ENCODE results near the gene CHST11.

Gene CHST11

DNA sequence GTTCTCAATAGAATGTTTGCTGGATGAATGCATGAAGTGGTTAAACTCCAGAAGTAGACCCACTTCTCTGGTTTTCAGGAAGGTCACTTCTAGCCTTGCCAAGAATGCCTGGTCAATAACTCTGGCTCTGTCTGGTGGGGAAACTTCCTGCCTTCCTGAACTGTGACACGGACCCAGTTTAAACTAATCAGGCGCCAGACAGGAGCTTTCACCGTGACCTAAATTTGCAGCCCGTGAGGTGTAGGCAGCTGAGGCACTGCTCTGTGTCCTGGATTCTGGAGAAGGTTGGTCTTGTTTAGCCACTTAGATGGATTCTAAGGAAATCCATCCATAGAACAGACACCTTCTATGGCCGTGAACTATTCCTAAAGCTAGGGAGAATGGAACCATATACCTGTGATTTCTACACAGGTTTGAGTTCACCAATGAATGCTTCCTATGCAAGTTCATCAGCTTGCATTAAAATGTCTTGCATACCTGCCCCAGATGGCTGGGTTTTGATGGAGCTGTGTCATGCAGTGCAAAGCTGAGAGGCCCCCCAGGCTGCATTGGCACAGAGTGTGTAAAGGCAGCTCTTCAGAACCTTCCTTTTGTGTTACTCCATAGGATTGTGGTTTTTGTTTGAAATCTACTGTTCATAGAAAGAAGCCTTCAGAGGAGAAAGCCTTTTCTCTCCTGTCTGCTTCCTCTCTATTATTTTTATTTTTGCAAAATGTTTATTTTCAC lies 4.4 kb downstream of the CHST11 start:
- peak; percentile 32 for DNase-seq

DNA sequence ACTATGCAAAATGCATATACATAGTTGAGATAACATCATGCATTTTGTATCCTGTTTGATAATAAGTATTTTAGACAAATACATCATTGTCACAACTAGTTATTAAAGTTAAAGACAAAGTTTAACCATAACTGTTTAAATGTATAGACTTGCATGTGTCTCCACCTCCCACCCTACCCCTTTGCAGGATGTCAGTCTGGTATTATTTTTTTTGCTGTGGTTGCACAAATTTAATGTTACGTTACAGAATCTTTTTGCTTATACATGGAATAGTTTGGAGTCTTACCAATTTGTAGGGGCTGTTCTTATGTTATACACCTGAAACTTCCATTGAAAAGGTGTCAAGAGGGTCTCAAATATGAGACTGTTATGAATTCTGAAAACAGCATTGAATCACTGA lies 5.6 kb downstream of the CHST11 start:
- DNase-seq = no peak

DNA sequence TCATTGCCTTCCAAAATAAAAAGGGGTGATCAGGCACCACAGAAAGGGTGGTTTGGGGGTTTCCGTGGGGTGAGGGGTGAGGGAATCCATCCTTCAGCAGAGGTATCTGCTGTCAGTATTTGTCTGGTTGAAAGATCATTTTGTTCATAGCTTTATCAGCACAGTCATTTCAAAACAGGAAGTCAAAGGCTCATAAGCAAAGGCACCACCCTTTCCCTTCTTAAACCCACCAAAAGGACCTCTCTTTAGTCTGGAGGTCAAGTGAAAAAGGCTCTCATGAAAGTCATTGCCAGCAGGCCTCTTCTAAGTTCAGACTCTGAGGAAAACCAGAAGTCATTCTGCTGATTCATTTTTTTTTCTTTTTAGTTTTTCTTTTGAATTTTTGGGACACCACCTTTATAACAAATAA lies 6.2 kb downstream of the CHST11 start:
- DNase-seq = no peak

DNA sequence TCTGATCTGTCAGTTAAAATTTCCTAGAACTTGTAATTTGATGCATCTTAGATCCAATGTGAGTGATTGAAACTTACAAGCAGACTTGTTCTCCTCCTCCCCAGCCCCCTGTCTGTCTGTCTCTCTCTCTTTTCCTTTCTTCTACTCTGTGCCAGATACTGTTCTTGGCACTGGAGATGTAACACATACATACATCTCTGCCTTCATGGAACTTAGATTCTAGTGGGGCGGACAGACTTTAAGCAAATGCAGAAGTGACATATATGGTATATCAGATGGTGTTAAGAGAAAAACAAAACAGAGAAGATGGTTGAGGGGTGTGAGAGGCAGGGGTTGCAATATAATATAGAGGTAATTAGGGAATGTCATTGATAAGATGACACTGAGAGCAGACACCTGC lies 6.6 kb downstream of the CHST11 start:
- no peak for DNase-seq

DNA sequence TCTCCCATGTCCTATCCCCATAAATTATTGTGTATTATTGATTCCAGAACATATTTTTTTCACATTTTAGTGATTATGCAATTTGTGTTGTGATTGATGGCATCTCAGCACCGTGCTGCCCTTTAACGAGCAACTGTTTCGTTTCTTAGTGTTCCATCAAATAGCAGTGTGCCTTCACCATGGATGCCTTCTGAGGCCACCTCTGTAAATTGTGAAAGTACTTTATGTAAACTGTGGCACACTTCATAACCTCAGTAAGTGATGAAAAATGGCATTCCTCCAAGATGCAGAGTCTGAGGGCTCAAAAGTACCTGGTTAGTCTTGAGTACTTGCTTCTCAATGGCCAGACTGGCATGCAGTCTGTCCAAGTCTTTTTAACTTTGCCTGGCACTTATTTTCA lies 8.2 kb downstream of the CHST11 start:
- DNase-seq = no peak

DNA sequence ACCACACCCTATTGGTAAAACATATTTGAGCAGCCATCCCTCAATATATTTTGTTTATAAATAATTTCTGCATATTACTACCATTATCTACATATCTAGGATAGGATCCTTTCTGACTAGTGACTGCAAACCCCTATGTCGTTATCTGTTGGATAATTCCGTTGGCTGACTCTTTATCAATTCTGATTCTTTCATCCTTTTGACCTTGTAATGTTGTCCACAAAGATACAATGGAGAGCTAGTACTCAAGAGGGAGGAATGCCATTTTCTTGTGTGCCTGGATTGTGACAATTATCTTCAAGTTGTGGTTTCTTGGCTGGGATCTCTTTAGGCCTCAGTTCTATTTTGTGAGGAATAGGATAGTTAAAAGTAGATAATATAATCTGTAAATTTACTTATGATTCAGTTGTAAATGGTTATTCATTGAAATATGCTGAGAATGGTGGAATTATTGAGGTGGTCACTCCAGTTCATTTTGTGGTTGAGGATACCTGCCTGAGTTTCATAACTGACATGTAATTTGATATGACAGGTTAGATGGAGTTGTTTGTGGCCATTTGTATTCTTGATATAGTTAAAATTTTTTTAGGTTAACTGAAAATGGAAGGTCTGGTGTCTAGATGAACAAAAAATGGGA lies 10.1 kb downstream of the CHST11 start:
- no peak for DNase-seq

DNA sequence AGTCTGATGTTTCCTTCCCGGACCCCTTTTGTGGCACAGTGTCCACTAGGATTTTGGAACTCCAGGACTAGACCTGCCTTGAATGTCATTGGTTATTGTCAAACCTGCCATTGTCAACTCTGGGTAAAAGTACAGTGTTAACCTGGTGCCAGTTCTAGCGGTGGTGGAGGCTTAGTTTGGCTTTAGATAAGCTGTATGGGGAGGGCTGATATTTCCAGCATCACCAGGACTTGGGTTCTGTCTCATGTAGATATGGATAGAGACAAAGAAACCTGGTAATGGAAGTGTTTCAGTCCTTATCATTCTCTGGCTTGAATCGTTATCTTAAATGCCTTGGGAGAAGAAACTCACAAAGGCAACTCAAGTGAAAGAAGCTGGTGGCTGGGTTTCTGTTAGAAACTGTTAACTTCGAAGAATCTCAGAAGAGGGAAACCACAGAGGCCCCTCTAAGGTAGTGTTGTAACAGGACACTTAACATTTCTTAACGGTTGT lies 10.6 kb downstream of the CHST11 start:
- DNase-seq = no peak

DNA sequence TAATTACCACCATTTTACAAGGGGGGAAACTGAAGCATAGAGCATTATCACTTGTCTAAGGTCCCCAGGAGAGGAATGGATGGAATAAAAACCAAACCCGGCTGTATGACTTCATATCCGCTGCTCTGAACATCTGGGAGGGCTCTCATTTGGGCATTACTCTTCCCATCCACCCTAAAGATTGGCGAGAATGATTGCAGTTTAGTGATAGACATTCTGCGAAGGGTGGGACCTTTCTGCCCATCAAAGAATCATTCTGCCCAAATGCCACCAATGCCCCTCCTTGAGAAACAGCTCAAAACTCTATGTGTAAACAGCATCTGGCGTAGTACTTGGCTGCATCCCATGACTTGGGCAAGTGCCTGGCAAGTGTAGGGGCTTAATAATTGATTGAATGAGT lies 11.6 kb downstream of the CHST11 start:
- DNase-seq = no peak

DNA sequence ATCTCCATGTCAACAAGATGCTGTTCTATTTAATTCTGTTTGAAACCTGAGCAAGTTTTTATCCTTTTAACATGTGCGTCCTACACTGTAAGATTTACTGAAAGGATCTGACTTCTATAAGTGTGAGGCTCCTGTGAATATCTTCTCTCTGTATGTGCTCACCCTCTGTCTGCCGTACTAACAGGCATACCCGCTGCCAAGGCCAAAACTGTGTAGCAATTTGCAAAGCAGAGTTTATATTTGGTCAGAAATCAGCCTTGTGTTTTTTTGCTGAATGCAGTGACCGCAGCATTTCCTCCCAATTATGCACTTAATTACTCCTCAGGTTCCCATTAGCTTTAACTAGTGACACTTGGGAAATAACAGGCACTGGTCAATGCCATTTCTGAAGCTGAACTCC lies 12.3 kb downstream of the CHST11 start:
- no peak for DNase-seq

DNA sequence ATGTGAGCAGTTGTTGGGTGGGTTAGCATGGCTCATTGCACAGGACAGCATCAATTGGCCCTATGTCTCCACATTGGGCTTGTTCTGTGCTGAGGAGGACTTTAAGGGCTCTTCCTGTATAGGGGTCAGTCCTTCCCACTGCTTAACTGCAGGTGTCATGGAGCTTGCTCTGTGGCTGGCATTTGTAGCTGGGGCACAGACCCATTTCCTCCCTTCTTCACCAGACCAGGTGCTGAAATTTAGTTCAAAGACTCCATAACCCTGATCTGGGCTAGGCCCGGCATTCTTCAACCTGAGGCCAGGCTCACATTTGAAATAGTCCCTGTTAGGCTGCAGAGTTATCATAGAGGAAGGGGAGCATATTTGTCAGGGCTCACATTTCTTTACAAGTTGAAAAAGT lies 12.8 kb downstream of the CHST11 start:
- DNase-seq = no peak

DNA sequence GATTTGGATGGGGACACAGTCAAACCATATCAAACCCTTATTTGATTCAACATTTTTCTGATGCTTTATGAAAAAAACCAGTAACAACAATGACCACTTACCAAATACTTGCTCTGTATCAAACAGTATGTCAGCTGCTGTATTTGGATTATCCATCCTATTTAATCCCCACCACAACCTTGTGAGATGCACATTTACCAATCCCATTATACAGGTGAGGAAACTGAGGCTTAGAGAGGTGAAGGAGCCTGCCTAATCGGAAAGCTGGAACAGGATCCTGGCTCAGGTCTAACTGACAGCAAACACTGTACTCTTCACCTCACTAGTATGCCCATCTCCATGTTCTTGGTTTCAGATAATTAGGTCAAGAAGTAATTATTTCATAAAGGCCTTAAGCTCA lies 13.8 kb downstream of the CHST11 start:
- no peak for DNase-seq

DNA sequence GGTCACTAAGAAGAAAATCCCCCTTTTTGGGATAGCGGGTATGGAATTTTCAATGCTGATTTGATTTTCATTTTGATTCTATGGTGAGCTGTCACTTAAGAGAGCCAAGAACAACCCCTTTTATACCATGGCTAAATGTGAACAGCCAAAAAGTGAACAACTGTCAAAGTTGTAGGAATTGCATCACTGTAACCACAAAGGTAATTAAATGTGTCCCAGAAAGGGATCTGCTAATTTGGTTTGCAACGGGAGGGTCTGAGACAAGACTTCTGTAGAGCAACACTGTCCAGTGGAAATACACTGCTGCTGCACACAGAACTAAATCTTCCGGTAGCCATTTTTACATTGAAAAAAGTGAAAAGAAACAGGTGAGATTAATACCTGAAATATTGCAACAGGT lies 14.6 kb downstream of the CHST11 start:
- DNase-seq = no peak

DNA sequence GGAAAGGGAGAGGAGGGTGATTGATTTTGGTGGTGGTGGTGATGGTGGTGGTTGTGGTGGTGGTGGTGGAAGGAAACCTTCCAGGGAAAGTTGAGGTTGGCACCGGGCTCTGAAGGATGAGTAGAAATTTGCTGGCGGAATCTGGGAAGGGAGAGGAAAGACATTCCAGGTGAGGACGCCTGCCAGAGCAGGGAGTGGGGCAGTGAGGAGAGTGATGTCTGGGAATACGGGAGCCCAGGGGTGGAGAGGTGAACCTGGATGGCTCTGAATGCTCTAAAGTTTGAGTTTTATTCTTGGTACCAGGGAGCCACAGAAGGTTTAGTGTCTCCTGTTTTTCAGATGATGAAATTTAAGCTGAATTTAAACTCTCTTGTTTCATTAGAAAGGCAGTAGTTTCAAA lies 16.0 kb downstream of the CHST11 start:
- DNase-seq = no peak

DNA sequence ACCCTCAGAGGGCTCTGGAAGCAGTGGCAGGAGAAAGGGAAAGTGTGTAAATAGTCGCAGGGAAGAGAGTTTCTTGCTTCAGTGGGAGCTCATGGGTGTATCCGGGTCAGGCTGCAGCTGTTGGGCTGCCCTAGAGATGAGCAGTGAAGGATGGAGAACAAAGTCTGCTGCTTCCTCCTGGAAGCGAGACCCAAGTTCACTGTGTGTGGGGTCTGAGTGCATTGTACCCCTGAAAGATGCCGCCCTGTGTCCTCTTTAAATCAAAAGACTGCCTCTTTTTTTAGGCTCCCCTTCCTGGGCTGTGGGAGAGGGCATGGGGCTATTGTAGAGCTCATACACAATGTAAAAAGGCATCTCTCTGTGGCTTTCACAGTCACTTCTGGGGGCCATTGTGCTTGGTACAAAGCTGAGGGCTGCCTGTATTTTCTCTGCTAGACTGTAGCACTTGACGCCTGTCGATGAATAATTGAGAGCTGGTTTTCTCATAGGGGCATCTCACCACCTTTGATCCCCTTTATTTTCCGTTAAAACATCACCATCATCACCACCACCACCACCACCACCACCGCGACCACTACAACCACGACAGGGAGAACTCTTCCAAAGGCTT lies 16.7 kb downstream of the CHST11 start:
- DNase-seq = no peak

DNA sequence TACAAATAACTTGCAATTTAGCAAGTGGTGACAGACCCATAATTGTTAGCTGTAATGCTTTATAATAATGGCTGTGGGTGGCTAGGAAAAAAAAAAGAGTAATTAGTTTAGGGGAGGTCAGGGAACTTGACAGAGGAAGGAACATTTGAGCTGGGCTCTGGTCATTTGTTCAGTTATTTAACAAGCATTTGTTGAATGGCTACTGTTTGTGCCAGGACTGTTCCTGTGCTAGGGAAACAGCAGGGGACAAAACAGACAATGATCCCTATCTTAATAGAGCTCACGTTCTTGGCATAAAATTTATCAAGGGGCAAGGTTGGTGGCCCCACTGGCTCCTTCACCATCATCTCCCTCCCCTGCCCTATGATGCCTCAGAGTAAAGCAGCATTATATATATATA lies 18.5 kb downstream of the CHST11 start:
- DNase-seq = no peak

DNA sequence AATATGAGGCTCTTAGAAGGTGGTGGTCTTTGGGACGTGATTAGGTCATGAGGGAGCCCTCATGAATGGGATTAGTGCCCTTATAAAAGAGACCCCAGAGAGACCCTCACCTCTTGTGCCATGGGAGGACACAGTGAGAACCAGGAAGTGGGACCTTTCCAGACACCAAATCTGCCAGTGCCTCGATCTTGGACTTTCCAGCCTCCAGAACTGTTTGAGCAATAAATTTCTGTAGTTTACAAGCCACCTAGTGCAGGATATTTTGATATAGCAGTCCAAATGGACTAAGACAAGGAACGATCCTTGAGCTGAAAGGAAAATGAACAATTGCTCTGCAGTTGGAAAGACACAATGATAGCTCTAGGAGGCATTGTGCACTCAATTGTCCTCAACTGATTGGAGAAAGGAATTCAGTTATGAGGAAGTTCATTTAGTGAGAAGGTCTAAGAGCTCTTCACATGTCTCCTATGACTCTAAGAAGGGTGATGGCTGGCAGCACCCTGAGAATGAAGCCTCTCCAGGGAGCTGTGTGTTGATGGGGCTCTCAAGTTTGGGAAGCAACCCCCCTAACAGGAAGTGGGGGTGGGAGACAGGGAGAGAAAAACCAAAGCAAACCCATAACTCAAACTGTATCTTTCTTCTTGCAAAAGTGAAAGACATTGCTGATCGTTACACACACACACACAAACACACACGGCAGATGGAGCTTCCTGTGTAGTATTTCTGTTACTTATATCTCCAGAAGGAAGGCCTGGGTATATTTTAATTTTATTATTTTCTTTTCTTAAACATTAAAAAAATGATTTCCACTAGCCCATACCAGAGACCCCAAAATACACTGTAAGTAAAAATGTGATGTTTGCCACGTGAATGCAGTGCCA lies 21.0 kb downstream of the CHST11 start:
- no peak for DNase-seq

DNA sequence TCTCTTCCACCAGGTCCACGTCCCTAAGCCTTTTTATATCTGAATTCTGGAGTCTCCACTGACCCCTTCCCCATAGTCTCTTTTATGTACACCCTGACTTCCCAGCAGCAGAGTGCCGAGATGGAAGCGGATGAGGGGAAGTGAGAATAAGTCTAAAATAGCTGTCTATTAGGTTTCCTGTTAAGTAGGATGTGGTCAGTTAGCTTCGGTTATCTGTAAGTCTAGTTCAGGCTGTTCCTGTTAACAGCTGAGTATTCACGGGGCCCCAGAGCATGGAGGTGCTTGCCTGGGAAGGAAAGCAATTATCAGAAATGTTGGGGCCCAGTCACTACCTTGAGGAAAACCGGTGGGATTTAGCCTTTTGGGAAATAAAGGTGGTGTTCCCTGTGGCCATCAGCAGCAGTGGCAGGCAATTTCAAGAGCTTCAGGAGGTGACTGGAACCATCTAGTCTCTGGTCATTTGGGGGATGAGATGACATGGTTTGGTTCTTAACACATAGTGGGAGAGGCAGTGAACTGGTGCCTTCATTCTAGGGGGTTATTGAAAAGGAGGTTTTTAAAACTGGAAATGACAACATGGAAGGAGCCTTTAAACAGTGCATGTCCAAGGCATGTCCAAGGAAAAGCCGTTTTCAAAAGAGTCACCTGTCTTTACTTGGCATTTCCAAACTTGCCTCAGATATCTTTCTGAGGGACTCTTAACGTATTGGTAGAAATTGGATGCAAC lies 21.8 kb downstream of the CHST11 start:
- DNase-seq = peak; percentile 22

DNA sequence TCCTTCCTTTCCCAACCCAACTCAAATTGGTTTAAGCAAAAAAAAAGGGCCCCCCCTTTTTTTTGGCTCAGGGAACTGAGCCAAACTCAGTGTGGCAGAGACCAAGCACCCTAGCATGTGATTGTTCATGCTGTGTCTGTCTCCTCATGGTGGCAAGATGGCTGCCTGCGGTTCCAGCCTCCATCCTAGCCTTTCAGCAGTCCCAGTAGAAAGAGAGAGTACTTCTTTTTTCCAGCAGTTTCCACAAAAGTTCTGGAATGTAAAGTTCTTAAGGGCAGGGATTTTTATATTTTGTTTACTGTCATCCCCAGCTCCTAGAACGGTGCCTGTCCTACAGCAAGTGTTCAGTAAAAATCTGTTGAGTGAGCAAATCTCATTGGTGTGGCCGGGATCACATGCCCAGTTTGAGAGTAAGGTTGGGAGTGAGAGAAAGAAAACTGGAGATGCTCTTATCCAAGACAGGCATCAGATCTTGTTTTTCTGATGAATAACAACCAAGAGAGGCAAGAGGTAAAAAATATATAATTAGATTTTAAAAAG lies 22.4 kb downstream of the CHST11 start:
- DNase-seq = no peak

DNA sequence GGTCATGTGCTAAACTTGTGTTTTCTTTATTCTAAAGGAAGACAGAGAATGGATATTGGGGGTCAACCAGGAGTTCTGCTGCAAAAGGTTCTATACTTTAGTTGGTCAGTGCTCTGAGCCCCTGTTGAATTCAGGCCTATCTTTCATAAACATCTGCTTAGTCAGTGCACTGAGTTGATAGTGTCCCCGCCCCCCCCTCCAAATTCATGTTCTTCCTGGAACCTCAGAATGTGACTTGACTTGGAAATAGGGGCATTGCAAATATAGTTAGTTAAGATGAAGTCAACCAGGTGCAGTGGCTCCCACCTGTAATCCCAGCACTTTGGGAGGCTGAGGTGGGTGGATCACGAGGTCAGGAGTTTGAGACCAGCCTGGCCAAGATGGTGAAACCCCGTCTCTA lies 23.3 kb downstream of the CHST11 start:
- no peak for DNase-seq

DNA sequence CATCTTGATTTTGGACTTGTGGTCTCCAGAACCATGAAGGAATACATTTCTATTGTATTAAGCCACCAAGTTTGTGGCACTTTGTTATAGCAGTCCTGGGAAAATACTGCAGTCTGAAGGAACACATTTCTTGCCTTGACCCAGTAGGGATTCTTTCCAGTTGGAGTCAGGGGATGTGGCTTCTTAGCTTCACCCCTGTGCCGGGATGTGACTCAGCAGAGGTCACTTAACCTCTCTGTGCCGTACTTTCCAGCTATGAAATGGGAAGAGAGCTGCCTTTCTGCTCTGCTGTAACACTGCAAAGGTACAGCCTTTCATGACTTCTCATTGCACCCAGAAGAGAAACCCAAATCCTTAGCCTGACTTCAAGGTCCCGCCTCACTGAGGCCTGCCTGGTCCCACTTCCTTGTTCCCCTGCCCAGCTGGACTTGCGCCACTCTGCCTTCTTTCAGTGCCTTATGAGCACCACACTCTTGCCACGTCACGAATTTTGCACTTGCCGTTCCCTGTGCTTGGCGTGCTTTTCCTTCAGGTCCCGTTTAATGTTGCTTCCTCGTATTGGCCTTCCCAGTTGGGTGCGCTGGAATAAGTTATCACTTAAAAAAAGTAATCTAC lies 24.2 kb downstream of the CHST11 start:
- DNase-seq = peak; percentile 45

DNA sequence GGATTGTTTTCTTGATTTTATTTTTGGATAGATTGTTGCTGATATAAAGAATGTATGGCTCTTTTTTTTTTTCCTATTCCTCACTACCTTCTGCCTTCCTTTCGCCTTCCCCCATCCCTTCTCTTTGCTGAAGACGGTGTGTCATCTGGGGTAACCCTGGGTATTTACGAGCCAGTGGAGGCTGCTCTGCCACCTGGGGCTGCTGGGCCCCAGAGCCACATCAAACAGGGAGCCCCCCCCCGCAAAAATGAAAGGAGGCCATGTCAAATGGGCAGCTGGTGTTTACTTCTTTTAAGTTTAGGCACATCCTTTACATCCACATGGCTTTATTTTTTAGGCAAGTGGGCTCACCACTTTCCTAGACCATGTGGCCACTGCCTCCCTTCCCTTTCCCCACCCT lies 25.4 kb downstream of the CHST11 start:
- DNase-seq = no peak

DNA sequence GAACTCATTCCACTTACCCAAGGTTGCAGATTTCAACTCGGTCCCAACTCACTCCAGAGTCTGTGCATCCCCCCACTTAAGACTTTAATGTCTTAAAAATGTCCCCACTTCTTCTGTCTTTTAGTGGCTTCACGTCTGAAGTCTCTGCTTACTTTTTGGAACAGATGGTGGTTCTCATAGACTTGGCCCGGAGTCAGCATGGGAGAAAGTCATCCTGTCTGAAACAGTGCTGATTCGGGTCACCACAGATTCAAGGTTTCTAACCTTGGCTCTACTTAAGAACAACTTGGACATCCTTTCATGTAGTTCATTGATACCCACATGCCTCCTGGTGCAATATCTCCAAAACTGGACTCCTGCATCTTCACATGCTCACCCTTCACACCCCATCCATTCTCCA lies 26.0 kb downstream of the CHST11 start:
- no peak for DNase-seq
